HG02610 (cell line): ENCODE data around the gene ZNF777.
"Not testable (repeated sequence)": the region's sequence is repeated elsewhere in the genome, so short reads cannot be mapped to it uniquely, and the experiment has no call there.

Experiments
- ATAC-seq: cut with Tn5 transposase; IDR thresholded peaks from one replicate; pipeline ENCODE4 v1.9.1; 2021; ENCODE audit warnings: mild to moderate bottlenecking, moderate library complexity; ENCODE audit not compliant: unreplicated experiment

ZNF777 gene

DNA sequence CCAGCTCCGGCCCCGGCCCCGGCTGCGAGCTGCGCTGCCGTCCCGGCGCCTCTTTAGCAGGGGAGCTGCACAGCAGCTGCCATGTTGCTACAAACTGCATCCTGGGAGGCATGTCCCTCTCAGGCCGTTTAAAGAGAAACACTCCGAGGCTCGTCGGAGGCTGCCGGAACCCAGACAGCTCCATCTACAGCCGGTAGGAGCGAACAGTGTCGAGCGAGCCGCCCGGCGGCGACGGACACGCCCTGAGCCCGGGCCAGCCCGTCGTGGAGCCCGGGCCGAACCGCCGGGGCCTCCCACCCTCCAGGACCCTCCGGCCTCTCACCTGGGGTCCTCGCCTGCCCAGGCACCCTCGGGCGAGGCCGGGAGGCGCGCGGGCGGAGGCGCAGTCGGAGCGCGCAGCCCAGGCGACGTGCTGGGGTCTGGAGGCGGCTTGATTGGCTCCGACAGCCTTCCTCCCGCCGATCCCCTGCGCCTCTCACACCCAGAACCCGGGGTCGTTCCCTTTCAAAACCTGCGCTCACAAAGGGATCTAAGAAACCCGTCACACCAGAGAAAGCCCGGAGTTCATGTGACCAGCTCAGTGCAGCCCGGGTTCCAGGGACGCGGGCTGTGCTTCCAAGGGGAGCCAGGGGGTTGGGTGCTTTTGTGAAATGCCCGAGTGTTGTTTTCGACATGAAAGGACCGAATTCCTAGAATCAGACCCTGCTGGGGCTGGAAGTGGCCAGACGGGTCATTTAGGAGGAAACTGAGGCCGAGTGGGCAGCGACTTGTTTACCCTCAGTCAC is at the start of gene ZNF777:
Gene ZNF777, minus strand, starts transcription at position 570 of the 785 bp plus-strand sequence. CDS start 5,040 bp downstream, outside the sequence.
- ATAC-seq: peak; percentile 95

DNA sequence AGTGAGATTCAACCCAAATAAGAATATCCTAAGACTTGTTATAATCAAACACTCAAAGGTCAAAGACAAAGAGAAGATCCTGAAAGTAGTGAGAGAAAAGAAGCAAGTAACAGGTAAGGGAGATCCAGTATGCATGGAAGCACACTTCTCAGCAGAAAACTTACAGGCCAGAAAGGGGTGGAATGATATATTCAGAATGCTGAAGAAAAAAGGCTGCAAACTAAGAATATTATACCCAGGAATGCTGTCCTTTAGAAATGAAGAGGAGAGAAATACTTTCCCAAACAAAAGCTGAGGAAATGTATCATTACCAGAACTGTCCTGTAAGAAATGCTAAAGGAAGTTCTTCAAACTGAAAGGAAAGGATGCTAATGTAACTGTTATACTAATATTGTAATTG is 49.4 kb upstream of the ZNF777 start:
- no peak for ATAC-seq

DNA sequence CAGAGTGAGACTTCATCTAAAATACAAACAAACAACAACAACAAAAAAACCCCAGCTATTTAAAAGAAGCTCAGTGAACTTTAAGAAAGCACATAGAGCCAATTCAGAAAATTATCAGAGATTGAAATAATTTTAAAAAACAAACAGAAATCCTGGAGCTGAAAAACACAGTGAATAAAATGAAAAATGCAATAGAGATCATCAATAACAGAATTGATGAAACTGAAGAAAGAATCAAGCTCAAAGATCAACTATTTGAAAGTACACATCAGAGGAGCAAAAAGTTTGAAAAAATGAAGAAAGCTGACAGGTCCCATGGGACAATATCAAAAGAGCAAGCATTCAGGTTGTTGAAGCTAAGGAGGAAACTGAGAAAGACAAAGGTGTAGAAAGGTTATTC is 48.9 kb upstream of the ZNF777 start:
- no peak for ATAC-seq

DNA sequence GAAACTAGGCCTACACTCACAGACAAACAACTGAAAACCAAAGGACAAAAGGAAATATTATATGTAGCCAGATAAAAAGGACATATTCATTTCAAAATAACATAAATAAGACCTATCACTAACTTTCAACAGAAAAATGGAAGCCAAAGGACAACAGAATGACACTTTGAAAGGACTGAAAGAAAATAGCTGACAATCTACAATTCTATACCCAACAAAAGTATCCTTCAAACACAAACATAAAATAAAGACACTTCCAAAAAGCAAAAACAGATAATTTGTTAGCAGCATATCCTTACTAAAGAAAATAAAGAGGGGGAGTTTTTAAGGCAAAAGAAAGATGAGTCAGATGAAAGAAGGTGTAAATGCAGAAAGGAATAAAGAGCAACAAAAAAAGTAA is 44.7 kb upstream of the ZNF777 start:
- no peak for ATAC-seq

DNA sequence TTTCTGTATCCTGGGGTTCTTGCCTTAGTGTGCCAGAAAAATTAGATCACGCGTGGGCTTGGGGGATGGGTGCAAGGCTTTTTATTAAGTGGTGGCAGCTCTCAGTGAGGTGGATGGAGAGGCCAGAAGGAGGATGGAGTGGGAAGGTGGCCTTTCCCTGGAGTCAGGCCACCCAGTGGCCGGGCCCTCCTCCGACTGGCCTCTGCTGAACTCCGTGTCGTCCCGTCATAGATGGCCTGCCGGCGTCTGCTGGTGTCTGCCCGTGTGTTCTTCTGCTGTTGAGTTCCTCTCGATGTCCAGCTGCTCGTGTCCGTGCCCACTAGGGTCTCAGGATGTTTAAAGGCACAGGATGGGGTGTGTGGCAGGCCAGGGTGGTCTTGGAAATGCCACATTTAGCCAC is 40.8 kb upstream of the ZNF777 start:
- no peak for ATAC-seq

DNA sequence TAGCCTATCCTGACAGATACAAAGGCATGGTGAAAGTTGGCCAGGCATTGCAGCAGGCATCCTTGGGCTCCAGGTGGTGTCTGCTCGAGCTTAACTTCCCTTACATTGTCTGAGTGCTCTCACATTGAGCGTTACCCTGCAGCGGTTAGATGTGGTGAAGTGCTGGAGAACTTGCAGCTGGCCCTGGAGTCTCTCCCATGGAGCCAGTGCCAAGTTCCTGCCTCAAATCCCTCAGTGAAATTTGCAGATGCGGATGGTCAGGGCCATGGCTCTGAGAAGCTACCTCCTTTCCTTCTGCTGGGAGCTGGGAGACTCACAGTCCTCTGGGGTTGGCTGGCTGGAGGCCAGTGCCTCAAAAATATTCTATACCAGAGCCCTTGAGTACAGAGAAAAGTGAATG is 40.0 kb upstream of the ZNF777 start:
- no peak for ATAC-seq

DNA sequence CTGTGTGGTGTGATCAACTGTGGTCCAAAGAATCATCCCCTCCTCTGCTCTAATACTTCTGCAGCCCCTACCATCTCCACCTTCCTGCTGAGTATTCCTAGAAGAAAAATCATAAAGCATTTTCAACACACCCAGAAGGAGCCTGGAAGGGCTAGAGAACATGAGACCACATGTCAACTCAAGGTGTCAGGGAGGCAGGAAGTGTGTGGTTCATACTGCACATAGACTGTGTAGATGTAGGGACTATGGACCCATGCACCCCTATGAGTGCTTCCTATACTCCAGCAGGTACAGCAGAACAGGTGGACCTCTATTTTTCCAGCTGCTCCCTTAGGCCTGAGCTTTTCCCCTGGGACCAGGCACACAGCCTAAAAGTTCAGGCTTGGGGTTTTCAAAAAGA is 39.3 kb upstream of the ZNF777 start:
- no peak for ATAC-seq

DNA sequence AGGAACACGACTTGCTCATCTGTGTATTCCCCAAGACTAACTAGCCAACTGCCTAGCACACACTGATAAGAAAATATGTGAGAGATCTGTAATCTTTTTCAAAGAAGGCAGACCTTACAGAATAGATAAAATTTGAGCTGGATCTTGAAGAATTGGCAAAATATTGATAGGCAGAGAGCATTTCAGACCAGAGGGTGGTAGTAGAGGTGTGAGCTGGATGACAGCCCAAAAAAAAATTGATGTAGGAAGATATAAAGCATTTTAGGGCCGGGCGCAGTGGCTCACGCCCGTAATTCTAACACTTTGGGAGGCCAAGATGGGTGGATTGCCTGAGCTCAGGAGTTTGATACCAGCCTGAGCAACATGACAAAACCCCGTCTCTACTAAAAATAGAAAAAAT is 37.9 kb upstream of the ZNF777 start:
- no peak for ATAC-seq

DNA sequence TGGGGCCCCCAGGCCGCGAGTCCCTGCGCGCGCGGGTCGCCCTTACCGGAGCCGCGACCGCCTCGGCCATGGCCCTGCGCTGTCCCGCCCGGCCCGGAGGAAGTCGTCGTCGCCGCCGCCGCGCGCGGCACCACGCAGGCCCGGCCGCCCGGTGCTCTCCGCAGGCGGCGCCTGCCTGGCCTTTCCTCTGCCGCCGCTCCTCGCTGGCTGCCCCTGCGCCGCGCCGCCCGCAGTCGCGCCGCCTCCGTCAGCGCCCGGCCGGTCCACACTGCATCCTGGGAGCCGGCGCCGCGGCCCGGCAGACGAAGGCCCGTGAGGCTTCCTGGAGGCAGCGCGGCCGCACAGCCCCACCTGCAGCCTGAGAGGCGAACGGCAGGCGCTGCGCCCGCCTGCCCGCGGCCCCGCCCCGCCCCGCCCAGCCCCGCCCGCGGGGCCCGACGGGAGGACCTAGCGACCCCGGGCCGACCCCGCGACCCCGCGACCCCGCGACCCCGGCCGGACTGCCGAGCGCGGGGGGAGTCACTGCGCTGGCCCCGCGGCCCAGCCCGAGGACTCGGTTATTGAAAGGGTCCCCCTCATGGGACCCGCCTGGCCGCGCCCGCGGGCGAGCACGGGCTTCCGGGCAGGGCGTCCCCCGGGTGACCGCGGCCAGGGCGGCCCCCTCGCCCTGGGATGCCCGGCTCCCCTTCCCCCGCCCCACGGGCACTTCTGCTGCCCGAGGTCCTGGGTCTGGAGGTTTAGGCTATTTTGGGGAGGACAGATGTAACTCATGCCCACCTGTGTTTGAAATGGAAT is 36.8 kb upstream of the ZNF777 start, which contains the start of gene ZNF746:
Gene ZNF746, minus strand, starts transcription at position 343 of the 795 bp plus-strand sequence. Its CDS starts 273 bp downstream, at position 70.
- peak; percentile 97 for ATAC-seq

DNA sequence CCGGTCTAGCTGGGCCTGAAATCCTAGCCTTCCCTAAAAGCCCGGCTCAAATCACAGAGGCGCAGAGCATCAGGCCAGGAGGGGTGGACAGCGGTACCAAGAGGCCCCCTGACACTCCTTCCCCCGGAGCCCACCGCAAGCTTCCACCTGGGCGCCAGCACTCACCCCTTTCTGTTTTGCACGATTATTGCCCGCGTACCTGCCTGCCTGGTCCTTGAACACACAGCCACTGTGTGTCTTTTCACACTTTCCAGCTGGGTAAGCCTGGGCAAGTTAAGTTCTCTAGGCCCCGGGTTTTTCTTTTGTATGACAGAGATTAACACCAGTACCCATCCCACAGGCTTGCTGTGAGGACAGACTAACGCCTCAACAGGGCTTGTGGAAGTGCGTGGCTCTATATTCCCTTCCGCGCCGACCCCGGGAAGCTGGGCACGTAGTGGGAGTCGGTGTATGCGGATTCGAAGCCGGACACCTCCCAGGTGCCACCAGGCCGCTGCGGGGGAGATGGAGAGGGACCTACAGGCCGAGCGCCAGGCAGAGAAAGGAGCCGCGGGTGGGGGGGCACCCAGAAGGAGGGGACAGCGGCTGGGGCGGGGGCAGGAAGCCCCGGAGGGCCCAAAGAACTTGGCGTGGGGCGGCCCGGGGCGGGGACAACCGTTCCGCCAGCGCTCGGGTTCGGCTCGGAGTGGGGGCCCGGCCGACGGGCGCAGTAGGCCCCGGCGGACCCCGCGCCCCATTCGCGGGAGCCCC is 36.0 kb upstream of the ZNF777 start:
- ATAC-seq: peak; percentile 29

DNA sequence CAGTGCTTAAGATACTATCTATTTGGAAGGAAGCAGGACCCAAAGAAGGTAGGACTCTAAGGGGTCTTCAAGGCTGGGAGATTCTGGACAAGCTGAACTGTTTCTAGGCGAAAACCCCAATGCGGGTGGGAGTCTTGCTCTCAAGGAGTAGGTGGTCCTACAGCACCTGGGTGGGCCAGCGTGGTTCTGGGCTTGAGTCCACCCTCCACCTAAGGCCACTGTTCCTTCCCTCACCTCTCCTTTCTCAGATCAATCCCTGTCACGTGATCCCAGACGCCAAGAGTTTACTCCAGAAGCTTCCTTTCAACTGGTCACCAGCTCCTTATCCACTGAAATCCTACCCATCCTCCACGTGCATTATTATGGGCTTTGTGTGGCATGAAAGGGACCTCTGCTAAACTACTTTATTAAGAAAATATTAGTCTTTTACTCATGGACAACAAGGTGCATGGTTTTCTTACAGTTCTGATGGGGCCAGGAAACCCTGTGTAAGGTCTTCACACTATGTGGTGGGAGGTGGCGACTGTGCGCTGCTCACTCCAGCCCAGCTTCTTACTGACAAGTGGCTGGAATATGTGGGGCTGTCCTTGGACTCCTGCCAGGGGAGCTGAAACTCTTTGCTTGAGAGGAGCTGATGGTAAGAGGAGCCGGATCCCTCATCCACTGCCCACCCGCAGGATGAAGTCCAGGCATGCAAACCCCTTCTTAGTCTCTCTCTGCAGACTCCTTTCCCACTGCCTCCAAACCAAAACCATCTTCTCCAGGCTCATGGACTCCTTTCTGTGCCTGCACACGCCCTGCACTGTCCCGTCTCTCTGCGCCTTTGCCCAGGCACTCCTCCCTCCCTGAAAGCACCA is 35.2 kb upstream of the ZNF777 start:
- no peak for ATAC-seq

DNA sequence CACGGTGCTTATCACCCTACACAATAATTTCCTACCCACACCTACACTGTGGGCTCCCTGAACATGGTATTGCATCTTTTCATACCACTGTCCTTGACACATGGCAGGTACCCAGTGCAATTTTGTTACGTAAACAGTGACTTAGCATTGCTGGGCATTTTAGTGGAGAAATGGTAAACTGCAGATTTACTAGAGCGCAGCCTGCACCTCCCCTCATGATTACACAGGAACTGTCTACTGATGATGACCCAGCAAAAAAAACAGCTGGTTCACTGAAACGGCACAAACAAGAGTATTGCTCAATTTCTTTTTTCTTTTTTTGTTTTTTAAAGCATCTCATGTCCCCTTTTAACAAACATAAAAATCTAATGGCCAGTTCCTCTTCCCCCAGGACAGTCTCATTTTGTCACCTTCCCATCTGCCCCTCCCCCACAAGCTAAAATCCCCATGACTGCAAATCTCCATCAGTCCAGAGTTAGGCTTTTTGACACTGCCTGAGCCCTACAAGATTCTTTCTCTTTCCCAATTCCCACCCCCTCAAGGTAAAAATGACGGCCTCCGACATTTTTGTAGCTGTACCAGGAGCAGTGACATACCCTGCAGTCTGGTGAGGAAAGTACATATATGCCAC is 34.0 kb upstream of the ZNF777 start:
- no peak for ATAC-seq

DNA sequence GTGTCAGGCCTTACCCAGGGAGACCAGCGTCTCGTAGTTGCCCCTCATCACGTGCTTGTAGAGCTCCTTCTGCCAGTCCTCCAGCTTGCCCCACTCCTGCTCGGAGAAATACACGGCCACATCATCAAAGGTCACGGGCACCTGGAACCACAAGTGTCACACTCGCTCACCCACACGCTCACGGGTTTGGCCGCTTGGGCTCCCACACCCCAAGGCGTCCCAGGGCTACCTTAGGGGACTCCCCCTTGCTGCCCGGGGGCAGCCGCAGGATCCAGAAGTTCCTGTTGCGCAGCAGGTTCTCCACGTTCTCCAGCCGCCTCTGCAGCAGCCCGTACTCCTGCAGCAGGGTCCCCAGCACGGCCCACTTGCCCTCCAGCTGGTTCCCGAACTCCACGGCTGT is 33.1 kb upstream of the ZNF777 start:
- ATAC-seq: not testable (repeated sequence)

DNA sequence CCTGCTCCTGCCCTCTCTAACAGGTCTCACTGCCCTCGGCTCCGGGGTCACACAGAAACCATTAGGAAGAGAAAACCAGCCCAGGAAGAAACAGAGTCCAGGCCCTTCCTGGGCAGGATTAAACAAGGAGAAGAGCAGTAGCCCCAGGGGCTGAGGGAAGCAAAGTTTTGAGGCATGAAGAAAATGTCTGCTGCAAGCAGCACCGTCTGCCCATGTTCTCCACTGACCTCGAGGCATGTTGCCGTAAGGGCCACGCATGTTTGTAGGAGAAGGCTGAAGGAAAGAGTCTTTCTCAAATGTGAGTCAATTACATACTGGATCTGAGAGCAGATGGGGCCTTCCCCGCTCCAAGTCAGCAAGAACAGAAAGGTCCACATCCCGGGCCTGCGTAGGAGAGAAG is 32.5 kb upstream of the ZNF777 start:
- ATAC-seq: no peak

DNA sequence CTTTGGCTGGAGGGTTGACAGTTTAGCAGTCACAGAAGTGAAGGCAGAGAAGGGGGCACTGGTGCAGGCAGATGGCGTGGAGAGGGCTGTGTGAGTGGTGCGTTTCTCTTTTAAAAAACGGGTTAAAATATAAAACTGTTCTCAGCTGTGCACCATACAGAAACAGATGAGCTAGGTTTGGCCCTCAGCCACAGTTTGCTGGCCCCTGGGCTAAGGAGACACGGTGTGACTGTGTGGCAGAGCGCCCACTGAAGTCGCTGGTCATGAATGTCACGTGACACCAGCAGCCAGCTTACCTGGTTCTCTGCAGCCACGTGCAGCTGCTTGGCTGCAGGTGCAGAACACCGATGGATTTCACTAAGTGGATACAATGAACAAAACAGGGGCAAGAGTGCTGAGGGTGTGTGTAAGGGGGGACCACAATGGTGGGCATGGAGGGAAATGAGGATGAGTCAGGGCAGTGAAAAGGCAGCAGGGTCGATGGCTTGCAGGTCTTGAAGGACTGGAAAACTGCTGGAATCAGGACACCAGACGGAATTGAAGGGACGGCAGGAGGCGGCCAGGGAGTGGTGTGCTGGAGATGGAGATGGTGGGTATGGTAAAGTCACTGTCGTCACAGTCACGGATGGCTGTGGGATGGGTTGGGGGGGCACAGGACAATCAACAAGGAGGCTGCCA is 29.4 kb upstream of the ZNF777 start:
- no peak for ATAC-seq

DNA sequence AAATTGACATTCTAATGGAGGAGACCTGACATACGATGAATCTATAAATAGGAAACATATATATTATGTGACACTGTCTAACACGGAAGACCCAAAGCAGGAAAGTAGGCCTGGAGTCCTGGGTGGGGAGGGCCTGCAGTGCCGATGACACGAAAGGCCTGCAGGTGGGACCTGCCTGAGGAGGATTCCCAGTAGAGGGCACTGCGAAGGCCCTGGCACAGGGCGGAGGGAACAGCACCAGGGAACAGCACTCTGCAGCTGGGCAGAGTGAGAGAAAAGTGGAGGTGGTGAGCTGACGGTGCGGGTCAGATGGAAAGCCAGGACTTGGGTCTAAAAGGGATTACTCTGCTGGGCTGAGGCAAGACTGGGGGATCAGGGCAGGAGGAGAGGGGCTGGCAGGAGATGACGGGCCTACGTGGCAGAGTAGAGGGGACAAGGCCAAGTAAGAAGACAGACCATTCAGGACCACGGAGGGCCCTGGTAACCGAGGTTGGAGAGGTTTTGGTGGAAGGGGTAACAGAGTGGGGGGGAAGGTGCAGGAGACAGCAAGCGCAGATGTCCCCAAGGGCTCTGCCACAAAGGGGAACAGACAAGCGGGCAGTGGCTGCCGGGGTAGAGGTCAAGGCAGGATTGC is 28.6 kb upstream of the ZNF777 start:
- ATAC-seq: no peak

DNA sequence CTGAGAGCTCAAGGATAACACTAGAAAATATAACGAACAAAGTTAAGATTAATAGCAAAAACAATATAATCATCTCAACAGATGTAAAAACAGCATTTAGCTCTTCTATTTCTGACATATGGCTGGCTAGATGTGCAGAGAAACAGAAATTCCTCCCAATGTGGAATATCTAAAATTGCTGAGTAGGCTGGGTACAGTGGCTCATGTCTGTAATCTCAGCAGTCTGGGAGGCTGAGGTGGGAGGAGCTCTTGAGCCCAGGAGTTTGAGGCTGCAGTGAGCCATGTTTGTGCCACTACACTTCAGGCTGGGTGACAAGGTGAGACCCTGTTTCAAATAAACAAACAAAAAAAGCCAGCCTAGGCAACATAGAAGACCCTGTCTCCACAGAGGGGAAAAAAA is 18.7 kb upstream of the ZNF777 start:
- ATAC-seq: no peak

DNA sequence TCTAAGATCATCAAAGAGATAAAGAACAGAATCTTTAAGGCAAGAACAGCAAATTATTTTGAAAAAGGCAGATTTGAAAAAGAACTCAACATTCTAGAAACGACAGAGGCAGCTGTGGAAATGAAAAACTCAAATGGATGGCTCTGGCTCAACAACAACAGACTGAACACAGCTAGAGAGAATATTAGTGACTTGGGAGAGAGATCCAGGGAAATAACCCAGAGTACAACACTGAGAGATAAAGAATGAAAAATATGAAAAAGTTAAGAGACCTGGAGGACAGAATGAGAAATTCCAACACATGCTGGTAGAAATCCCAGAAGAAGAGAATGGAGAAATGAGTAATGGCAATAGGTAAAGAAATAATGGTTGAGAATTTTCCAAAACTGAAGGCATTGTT is 17.9 kb upstream of the ZNF777 start:
- no peak for ATAC-seq
